Activated naive CD8-positive, alpha-beta T cell (primary cell): ENCODE measurements around the gene SNAPC2.

Experiments used
- H3K27ac Mint-ChIP-seq: one replicate; pipeline ENCODE4 v1.8.0; 2021; ENCODE audit warnings: mixed read lengths
- H3K27me3 Mint-ChIP-seq: one replicate; pipeline ENCODE4 v1.8.0; 2021; ENCODE audit warnings: mixed read lengths
- H3K36me3 Mint-ChIP-seq: one replicate; pipeline ENCODE4 v1.8.0; 2021; ENCODE audit warnings: mixed read lengths
- H3K4me1 Mint-ChIP-seq: one replicate; pipeline ENCODE4 v1.8.0; 2021; ENCODE audit warnings: low read depth, mixed read lengths
- H3K4me3 Mint-ChIP-seq: one replicate; pipeline ENCODE4 v1.8.0; 2021; ENCODE audit warnings: mild to moderate bottlenecking, mixed read lengths
- H3K9me3 Mint-ChIP-seq: one replicate; pipeline ENCODE4 v1.8.0; 2021; ENCODE audit warnings: low read depth, mixed read lengths

The SNAPC2 gene, protein sequence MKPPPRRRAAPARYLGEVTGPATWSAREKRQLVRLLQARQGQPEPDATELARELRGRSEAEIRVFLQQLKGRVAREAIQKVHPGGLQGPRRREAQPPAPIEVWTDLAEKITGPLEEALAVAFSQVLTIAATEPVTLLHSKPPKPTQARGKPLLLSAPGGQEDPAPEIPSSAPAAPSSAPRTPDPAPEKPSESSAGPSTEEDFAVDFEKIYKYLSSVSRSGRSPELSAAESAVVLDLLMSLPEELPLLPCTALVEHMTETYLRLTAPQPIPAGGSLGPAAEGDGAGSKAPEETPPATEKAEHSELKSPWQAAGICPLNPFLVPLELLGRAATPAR

DNA sequence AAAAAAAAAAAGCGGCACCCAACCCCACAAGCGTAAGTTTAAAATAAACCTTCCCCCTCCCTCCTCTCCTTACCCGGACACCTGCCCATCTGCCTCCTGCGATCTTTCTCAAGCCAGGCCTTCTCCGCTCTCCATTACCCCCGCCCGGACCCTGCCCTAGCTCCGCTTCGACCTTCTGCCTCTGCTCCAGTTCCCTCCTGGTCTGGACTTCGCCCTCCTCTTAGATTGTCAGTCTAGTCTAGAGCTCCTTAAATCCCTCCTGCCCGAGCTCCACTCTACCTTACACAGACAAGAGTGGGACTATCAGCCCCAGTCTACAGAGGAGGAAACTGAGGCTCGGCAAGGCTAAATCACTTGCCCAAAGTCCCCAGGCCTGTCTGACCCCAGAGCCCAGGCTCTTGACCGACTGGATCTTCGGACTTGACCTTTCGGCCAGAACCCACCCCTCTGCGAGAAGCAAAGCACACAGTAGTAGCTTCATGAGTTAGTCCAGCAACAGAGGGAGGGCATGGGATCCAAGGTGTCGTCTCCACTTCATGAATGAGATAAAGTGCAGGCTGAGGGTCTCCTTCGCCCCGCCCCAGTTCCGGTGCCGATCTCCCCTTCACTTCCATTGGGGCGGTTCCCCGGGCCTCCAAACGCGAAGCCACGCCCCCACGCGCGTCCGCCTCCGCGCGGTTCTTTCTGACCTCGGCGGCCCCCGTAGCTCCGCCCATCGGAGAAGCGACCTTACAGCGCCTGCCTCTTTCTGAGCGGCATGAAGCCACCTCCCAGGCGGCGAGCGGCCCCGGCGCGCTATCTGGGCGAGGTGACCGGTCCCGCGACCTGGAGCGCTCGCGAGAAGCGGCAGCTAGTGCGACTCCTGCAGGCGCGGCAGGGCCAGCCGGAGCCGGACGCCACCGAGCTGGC lies at the start of gene SNAPC2:
Gene SNAPC2, plus strand, starts transcription at position 729 of the 909 bp plus-strand sequence. Its CDS starts 29 bp downstream, at position 758.
- Mint-ChIP-seq H3K27me3 (peaks cover 9% of the 10 kb centered on the region), H3K27ac (peak within 1 kb of the TSS; percentile 87), H3K4me3 (peak within 1 kb of the TSS; percentile 89), H3K36me3 (no peaks in the 10 kb centered on the region), H3K4me1 (peaks cover 30% of the 10 kb centered on the region), H3K9me3 (no peaks in the 10 kb centered on the region)

DNA sequence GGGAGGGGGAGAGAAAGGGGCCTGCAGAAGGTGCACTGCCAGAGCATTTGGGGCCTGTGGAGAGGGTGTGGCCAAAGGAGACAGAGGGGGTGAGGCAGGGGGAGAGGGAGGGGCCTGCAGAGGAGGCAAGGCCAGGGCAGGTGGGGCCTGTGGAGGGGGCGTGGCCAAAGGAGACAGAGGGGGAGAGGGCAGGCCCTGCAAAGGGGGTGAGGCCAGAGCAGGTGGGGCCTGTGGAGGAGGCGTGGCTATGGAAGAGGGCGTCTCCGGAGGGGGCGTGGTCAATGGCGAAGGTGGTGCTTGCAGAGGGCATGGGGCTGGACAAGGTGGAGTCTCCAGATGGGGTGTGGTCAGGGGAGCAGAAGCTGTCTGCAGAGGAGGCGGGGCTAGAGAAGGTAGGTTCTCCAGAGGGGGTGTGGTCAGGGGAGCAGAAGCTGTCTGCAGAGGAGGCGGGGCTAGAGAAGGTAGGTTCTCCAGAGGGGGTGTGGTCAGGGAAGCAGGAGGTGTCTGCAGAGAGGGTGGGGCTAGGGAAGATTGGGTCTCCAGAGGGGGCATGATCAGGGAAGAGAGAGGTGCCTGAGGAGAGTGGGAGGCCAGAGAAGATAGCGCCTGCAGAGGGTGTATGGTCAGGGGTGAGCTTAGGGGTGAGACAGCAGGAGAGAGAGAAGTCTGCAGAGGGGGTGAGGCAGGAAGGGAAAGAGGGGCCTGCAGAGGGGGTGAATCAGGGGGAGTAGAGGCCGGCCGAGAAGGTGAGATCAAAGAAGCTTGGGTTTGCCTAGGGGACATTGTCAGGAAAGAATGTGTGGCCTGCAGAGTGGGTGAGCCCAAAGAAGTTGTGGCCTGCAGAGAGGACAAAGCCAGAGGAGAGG lies 49.3 kb upstream of the SNAPC2 start:
- Mint-ChIP-seq H3K36me3 (no peaks in the 10 kb centered on the region), H3K27me3 (no peaks in the 10 kb centered on the region), H3K27ac (no peak overlapping the region), H3K4me3 (peak overlapping the region; percentile 66), H3K9me3 (no peaks in the 10 kb centered on the region), H3K4me1 (peaks cover 26% of the 10 kb centered on the region)

DNA sequence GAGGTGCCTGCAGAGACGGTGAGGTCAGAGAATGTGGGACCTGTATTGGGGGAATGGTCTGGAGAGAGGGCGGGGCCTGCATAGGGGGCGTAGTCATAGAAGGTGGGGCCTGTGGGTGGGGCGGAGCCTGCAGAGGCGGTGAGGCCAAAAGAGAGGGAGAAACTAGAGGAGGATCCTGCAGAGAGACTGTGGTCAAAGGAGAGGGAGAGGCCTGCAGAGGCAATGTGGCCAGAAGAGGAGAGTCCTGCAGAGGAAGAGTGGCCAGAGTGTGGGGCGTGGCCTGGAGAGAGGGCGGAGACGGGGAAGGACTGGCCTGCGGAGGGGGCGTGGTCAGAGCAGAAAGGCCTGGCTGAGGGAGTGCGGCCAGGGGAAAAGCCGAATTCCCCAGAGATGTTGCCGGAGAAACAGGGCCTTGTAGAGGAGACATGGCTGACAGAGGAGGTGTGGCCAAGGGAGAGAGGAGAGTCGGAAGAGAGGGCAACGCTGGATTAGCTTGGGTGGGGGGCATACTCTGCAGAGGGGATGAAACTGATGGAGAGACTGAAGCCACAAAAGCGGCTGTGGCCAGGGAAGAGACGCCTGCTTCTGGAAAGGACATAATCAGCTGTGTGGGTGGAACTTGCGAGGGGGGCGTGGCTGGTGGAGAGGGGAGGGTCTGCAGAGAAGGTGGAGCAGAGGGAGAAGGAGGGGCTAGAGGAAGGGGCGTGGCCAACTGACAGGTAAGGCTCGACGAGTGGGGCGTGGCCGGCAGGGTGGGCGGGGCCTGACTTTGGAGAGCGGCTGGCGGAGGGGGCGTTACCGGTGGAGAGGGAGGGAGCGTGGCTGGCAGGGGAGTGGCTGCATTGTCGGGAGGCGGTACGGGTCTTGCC lies 48.5 kb upstream of the SNAPC2 start:
- Mint-ChIP-seq H3K36me3 (no peaks in the 10 kb centered on the region), H3K9me3 (no peaks in the 10 kb centered on the region), H3K4me3 (peak overlapping the region; percentile 66), H3K27me3 (no peaks in the 10 kb centered on the region), H3K4me1 (peaks cover 26% of the 10 kb centered on the region), H3K27ac (no peak overlapping the region)

DNA sequence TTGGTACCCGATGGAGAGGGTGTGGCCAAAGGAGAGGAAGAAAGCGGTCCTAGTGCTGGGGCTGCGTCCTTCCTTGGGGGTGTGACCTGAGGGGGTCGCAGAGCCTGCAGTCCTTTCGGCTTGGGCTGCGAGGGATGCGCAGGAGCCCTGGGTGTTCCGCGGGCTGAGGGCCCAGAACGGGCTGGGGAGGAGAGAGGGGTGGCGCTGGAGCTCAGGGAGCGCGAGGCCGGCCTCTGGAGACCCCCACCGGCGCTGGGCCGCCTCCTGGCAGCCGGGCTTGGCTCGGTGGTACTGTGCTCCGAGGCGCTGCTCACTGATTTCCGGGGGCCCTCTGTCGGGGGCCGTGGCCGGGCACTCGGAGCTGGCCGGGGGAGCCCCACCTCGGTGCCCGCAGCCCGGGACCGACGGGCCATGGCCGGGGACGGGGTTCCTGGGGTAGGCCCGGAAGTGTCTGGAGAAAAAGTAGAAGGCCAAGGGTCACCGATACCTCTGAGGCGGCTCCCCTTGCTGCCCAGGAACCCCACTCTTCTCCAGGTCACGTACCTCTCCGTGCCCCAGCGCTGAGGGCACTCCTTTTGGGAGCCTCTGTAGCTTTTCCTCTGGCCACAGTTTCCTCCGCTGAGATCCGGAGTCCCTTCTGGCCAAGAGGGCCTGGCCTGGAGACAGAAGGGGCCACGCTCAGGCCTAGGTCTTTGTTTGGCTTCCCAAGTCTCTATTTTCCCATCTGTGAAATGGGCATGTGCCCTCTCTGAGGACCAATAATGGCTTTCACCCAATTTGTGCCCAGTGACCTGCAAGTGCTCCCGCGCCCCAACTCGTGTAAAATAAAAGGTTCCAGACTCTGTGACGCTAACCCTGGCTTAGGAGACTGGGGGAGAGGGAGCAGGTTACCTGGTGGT lies 47.6 kb upstream of the SNAPC2 start:
- Mint-ChIP-seq H3K27ac (no peak overlapping the region), H3K4me1 (peaks cover 26% of the 10 kb centered on the region), H3K4me3 (peak overlapping the region; percentile 17), H3K27me3 (no peaks in the 10 kb centered on the region), H3K36me3 (no peaks in the 10 kb centered on the region), H3K9me3 (no peaks in the 10 kb centered on the region)

DNA sequence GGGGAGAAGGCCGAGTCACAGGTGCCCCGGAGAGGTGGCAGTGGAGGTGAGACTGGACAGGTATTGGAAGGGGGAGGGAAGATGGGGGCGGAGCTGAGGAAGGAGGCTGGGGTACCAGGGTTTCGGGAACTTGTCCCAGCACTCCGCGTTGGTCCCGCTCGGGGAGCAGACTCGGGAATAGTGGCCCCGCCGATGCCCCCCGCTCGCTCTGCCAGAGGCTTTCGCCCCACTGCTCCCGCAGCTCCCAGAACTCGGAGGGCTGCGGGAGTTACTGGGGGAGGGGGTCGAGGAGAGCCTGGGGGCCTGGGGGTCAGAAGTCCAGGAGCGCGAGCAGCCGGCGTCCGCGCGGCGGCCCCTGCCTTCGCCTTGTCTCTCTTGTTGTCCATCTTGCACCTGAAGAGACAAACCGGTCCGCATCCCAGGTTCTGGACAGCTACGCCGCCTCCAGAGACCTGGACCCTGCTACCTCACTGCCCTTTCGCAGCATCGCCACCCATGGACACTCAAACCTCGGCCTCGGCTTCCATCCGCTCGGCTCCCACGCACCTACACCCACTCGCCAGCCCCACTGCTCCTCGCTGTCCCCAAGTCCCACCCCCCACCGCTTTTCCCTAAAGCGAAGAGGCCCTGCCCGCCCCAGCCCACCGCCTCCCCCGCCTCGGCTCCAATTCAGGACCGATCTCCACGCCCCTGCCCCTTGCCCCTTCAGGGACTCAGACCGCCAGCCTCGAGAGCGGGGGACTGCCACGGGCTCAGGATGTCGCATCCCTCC lies 46.6 kb upstream of the SNAPC2 start:
- Mint-ChIP-seq H3K4me3 (peak overlapping the region; percentile 81), H3K27me3 (no peaks in the 10 kb centered on the region), H3K27ac (no peak overlapping the region), H3K36me3 (no peaks in the 10 kb centered on the region), H3K9me3 (no peaks in the 10 kb centered on the region), H3K4me1 (peaks cover 24% of the 10 kb centered on the region)

DNA sequence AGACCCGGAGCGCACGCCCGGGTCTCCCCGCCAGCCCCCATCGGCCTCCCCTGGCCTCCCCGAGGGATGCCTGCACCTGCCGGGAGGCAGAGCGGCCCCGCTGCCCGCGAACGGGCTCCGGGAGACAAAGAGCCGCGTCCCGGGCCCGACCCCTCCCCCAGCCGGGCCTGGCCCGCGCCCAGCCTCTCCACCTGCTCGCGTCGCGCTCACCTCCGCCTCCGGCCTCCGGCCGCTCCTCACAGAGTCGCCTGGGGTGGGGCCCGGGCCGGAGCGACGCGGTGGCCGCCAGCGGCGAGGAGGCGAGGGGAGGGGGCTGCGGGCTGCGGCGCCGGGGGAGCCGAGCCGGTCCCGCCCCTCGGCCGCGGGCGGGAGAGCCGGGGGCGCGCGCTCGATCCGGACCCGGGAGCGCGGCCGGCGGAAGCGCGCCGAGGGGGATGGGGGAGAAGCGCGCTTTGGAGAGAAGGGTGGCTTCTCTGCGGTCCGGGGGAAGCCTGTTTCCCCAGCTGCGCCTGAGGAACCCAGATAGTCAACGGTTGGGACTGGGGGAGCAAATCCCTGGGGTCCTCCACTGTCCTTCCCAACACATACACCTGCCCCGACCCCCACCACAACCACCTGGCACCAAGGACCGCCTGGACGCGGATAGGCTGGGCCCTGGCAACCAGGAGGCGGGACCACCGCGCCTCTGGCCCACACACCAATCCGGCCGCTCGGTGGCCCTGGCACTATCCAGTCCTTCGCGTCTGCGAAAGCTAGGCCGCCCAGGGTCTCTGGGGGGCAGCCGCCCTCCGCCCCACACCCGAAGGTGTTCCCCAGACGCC lies 45.9 kb upstream of the SNAPC2 start, which contains the start of gene PRR36:
Gene PRR36, minus strand, starts transcription at position 315 of the 821 bp plus-strand sequence. CDS start 701 bp downstream, outside the sequence.
- Mint-ChIP-seq H3K4me1 (peaks cover 20% of the 10 kb centered on the region), H3K9me3 (no peaks in the 10 kb centered on the region), H3K27ac (no peak within 1 kb of the TSS), H3K36me3 (no peaks in the 10 kb centered on the region), H3K4me3 (peak within 1 kb of the TSS; percentile 81), H3K27me3 (no peaks in the 10 kb centered on the region)

DNA sequence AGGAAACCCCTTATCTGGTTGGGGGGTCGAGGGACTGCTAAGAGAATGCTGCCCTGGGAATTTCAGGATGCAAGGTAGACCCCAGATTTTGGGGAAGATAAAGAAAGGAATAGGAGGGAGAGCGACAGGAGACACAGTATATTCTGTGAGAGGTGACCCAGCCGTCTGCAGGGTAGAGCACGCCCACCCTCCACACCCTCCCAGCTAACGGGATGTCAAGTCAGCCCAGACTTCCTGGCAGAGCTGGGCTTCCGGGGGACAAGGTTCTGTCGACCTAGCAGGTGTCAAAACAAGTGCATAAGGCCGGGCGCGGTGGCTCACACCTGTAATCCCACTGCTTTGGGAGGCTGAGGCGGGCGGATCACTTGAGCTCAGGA lies 45.3 kb upstream of the SNAPC2 start:
- Mint-ChIP-seq H3K36me3 (no peaks in the 10 kb centered on the region), H3K4me3 (peak overlapping the region; percentile 52), H3K27me3 (no peaks in the 10 kb centered on the region), H3K4me1 (peaks cover 20% of the 10 kb centered on the region), H3K9me3 (no peaks in the 10 kb centered on the region), H3K27ac (no peak overlapping the region)

DNA sequence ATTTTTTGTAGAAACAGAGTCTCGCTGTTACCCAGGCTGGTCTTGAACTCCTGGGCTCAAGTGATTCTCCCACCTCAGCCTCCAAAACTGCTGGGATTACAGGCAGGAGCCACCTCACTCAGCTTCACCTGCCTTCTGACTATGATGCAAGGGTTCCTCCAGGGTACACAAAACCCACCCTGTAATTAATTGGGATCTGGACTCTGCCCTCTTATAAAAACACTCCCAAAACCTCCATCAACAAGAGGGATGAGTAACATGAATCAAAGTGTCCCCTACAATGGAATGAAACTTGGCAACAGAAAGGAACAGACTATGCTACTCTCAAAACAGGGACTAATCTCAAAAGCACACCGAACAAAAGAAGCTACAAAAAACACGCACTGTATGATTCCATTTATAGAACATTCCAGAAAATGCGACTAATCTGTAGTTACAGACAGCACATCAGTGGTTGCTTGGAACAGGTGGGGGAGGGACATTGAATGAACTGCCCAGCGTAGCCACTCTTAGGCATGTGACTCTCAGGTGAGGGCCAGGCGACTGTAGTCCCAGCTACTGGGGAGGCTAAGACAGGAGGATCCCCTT lies 42.8 kb upstream of the SNAPC2 start:
- no peak overlapping the region for H3K27ac Mint-ChIP-seq
- no peaks in the 10 kb centered on the region for H3K27me3 Mint-ChIP-seq
- H3K4me1 Mint-ChIP-seq, result peaks cover 5% of the 10 kb centered on the region
- no peaks in the 10 kb centered on the region for H3K9me3 Mint-ChIP-seq
- no peak overlapping the region for H3K4me3 Mint-ChIP-seq
- H3K36me3 Mint-ChIP-seq, result no peaks in the 10 kb centered on the region

DNA sequence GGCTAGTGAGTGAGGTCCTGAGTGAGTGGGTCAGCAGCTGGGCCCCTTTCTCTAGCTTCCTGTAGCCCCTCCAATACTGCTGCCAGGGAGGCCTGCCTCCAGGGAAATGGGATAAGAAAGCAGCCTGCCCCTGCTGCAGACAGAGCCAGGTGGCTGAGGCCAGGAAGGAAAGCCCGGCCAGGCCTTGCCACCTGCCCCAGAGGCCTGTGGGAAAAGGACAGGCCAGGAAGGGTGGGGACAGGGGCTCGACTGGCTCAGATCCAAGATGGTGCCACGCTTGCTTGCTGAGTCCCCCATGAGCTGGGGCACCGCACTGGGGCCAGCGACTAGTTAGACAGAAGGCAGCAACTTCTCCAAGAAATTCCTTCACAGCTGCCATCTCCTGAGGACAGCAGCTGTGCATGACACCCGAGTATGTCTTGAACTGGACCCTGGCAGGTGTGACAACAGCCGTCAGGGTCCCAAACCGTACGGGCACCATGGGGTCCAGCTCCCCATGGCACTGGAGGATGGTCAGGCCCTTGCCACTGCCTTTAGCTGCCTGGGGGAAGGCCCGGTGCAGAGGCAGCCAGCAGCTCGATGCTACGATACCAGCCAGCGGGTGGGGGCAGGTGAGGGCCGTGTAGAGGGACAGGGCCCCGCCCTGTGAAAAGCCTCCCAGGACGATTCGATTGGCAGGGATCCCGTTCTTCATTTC lies 40.9 kb upstream of the SNAPC2 start:
- no peaks in the 10 kb centered on the region for H3K36me3 Mint-ChIP-seq
- peaks cover 2% of the 10 kb centered on the region for H3K4me1 Mint-ChIP-seq
- H3K27ac Mint-ChIP-seq, result no peak overlapping the region
- no peaks in the 10 kb centered on the region for H3K9me3 Mint-ChIP-seq
- H3K4me3 Mint-ChIP-seq, result no peak overlapping the region
- no peaks in the 10 kb centered on the region for H3K27me3 Mint-ChIP-seq

DNA sequence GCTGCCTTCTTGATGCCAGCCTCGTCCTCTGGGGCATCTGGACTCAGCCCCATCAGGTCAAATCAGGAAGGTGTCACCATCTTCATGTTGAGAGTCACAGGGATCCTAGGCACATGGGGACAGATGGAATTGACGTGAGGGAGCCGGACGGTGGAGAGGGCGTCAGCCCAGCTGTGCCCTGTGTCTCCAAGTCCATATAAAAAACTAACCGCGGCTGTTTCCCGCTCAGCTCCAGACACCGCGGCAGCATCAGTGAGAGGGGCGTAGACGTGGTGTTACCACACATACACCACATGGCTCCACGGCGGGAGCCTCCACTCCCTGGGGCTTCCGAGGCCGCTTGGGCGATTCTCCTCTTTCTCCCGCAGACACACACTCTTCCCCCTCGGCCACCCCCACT lies 40.3 kb upstream of the SNAPC2 start:
- H3K9me3 Mint-ChIP-seq, result no peaks in the 10 kb centered on the region

DNA sequence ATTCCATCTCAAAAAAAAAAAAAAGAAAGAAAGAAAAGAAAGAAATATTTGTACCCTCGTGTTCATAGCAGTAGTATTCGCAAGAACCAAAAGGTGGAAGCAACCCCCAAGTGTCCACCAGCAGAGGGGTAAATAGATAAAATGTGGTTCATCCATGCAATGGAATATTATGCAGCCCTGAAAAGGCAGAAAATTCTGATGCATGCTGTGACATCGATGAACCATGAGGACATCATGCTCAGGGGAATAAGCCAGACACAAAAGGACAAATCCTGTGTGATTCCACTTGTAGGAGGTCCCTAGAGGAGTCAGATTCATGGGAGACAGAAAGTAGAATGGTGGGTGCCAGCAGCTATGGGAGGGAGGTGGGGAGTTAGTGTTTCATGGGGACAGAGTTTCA lies 38.2 kb upstream of the SNAPC2 start:
- H3K9me3 Mint-ChIP-seq, result no peaks in the 10 kb centered on the region
- H3K36me3 Mint-ChIP-seq, result no peaks in the 10 kb centered on the region
- no peaks in the 10 kb centered on the region for H3K27me3 Mint-ChIP-seq
- H3K4me3 Mint-ChIP-seq, result no peak overlapping the region
- H3K27ac Mint-ChIP-seq, result no peak overlapping the region
- H3K4me1 Mint-ChIP-seq, result no peaks in the 10 kb centered on the region

More for the DNA sequence above, 40.3 kb upstream of the SNAPC2 start:
- Mint-ChIP-seq H3K36me3 (no peaks in the 10 kb centered on the region), H3K27ac (no peak overlapping the region), H3K27me3 (no peaks in the 10 kb centered on the region), H3K4me1 (no peaks in the 10 kb centered on the region), H3K4me3 (no peak overlapping the region)
